Glomerular visceral epithelial cell (primary cell): ENCODE measurements around the gene XPO5.
A peak's percentile ranks its signal among the peaks of the same experiment; 100 is the strongest.

Experiments
- DNase-seq: peaks from one replicate; pipeline ENCODE4 v3.0.0-alpha.2; 2016; ENCODE audit errors: extremely low spot score

XPO5 gene

DNA sequence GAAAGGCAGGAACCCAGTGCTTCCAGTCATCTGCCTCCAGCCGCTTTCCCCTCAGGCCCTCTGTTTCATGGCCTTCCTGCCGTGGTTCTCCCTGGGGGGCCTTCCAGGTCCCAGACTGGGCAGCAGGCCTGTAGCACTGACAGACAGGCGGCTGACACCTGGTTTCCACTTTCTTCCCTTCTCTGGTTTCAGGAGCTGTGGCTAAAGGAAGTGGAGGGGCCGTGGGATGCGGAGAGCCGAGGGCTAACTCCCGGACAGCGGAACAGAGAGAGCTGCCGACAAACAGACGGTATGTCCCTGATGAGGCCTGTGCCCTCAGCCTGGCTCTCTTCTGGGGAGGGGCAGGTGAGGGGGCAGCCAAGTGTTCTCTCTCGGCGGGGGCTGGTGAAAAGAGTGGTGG, 78.1 kb downstream of the XPO5 start:
- DNase-seq, result no peak

DNA sequence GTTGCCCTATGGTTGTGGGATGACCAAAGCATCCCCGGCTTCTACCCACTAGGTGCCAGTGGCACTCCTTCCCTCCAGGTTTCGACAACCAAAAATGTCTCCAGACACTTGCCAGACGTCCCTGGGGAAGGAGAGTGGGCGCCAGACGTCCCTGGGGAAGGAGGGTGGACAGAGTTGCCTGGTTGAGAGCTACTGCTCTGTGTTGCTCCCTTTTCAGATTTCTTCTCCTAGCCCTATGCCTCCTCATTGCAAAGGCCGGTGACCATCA, 78.8 kb downstream of the XPO5 start:
- DNase-seq, result no peak

DNA sequence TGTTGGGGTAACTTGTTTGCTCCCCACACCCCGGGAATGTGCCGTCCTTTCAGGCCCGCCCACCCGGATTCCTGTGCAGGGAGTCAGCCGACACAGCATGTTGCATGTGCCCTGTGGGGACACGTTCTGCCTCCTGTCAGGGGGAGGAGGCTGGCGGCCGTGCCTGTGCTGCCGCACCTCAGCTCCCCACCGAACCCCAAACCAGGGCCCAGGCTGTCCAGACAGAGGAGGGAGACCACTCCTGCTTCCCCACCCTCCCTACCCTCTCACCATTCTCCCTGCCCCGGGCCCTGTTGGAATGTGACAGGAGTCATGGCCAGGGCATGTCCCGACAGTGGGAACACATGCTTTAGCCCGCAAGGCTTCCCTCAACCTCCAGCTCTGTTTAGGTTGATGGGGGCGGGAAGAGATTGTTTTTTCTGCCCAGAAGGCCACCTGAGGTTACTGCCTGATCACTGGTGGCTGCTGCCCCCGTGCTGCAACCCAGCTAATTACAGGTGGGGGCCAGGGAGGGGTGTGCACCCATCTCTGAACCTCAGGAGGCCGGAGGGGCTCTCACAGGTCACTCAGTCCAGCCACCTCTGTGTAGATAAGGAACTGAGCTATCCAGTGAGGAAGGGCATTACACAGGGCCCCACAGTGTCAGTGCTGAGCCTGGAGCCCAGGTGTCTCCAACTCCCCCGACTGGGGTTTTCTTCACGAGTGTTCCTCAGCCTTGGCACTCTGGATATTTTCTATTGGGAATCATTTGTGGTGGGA, 79.3 kb downstream of the XPO5 start:
- DNase-seq, result peak; percentile 65

DNA sequence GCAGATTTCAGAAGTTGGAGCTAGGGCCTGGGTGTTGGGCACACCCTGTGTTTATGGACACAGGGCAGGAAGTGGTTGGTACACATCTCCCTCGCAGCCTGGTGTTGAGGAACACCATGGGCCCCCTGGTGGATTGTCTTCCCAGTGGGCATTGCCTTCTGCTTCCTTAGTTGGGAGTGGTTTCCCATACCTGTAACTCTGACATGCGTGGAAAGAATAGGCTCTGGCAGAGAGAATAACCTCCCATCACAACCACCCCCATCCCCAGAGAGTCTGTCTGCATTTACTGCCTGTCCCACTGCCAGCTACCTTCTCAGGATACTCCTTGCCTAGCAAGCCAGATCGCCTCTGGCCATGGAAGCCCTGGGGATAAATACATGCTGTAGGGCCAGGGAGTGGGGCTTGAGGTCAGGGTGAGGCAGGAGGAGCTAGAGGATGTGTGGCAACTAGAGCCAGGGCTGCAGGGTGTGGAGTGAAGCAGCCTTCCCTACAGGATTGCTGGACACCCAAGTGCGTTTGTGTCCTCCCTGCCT, 80.4 kb downstream of the XPO5 start:
- DNase-seq, result no peak

DNA sequence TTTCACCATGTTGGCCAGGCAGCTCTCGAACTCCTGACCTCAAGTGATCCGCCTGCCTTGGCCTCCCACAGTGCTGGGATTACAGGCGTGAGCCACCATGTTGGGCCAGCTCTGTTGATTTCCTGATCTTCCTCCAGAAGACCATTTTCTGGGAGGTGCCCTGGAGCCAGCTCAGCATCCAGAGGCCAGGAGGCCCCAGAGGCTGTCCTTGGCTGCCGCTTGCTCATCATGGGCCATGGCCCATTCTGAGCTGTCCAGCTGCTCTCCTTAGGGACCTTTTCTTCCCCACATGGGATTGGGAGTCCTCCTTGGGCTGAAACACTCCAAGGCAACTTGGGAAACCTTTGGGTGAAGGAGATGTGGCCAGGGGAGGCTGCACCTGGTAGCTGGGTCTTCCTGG, 81.1 kb downstream of the XPO5 start:
- no peak for DNase-seq

DNA sequence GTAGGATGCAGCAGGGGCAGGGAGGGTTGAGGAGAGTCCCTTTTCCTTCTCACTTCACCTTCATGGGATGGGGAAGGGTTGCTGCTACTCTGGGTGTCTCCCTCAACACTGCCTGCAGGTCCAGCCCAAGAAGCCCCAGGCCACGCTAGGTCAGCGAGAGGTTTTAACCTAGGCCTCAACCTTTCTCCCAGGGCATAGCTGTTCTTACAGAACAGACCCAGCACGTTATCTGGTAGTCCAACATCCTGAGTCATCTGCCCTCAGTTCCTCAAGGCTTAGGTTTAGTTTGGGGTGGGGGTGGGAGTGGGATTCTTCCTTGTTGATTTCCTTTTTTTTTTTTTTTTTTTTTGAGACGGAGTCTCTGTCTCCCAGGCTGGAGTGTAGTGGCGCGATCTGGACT, 81.5 kb downstream of the XPO5 start:
- no peak for DNase-seq

DNA sequence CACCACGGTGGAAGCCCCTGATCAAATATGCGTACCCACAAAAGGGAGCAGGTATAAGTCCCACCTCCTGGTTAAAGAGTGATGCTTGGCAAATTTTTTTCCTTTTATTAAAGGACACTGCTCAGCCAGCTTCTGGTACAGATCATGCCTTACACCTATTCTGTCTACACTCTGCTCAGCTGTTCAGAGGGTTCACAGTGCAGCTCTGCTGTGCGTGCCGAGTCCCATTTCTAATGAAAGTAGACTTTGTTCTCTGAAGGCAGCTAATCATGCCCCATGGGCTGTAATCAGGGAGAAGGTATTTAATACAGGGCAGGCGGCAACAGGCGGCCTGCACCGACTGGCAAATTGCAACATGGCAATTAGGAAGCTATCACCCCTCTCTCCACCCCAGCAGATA, 82.0 kb downstream of the XPO5 start:
- DNase-seq, result no peak

DNA sequence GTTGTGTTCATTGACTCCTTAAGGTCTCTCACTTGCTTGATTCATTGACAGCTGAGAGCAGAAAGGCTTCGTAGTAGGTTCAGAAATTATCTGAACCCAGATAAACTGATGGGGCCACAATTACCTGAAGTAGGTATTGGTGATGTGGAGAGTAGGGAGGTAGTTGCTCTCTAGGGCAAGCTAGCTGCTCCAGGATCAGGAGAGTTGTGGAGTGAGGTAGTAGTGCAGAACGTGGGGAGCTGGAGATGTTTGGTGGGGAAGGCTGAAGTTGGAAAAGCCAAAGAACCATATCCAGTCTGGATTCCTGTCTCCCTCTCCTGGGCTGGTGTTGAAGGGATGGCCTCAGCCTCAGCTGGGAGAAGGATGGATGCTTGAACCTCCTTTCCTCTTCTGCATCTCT, 82.6 kb downstream of the XPO5 start:
- no peak for DNase-seq

DNA sequence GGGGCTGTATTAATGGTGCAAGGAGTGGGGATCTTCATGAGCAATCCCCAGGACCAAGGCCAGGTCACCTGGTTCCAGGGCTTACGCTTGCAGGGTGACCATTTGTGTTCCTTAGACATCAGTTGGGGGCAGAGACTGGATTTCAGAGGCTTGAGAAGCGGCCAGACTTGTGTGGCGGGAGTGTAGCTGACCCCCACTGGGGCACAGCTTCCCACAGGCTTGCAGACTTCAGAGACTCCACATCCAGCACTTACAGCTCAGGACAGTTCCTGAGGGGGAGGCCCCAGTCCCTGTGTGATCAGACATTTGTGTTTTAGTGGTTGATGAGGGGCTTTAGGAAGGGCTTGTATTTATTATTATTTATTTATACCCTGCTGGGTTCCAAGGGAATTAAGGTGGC, 83.2 kb downstream of the XPO5 start:
- no peak for DNase-seq

DNA sequence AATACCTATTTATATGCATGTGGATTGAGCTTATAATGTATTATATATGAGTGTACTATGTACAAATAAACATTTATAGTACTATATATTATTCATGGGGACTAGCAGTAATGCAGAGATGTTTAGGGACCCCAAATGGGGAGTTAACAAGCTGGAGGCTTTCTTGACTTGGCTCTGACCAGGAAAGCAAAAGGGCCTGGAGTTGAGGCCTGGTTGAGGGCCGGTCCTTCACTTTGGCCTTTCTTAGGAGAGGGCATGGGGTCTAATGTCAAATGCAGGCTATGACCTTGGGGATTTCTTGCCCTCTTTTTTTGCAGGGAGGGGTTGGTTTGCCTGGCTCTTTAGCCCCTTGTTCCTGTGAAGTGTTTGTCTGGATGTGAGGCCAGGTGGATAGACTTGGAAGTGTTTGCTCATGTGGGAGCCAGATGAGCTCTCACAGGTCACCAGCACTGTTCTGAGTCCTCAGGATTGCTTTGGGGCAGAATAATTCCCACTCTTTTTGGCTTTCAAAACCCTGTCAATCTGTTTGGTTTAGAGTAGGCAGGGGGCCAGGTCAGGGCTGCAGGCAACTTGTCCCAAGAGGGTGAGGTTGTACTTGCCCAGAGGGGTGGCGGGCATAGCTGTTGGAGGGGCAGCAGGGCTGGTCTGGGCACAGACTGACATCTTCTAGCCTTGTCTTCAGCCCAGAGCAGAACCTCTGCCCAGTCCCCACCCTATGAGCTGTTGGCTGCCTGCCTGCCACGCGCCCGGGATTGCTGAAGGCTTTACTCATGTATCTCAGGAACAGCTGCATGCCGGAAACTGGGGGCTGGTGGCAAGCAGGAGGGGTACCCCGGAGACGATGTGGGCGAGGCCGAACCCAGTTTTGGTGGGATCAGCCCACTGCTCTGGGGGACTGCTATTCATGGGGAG, 83.8 kb downstream of the XPO5 start:
- DNase-seq, result peak; percentile 63

DNA sequence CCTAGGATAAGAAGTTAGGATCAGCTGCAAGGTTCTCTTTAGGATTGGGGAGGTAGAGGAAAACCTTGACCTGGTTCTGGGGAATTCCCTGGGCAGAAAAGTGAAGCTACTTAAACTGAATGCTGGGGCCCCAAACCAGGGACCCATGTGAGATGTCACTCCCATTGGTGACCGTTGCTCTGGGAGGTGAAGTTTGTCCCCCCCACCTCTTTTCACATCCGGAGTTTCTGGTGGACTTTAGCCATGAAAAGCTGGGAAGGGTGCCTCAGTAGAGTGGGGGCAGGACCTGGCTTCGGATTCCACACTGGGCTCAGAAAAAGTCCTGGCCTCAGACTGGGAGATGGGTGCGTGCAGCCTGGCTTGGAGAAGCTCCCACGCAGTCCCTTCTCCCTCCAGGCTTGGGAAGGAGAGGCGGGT, 85.3 kb downstream of the XPO5 start:
- DNase-seq, result no peak

DNA sequence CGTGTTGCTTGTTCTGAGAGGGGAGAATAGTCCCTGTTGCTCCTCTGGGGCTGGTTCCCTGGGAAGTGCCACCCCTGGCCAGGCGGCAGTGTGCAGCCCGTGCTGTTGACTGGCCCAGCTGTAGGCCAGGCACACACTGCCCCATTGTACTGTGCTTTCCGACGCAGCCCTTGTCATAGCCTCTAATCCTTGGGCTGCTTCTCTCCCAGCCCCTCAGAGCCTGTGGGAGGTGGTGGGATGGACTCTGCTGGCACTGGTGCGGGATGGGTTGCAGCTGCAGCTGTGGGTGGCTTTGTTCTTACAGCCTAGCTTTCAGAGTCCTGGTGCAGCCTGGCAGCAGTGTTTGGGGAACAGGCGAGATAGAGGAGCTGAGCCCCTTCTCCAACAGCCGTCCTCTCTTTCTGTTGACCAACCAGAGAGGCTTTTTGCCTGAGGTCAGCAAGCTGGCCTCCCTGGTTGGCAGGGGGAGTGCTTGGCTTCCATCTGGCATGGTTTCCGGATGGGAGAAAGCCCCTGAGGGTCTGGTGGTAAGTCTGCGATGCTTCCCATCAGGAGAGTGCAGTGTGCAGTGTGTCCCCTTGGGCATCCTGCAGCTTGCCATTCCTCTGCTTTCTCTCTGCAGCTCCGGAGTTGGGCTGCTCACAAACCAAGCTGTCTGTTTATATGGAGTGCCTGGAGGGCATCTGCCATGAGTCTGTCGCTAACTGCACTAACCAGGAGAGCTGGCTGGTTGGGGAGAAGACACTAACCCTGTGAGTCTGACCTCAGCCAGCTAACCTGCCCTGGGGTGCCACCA, 86.4 kb downstream of the XPO5 start:
- no peak for DNase-seq

DNA sequence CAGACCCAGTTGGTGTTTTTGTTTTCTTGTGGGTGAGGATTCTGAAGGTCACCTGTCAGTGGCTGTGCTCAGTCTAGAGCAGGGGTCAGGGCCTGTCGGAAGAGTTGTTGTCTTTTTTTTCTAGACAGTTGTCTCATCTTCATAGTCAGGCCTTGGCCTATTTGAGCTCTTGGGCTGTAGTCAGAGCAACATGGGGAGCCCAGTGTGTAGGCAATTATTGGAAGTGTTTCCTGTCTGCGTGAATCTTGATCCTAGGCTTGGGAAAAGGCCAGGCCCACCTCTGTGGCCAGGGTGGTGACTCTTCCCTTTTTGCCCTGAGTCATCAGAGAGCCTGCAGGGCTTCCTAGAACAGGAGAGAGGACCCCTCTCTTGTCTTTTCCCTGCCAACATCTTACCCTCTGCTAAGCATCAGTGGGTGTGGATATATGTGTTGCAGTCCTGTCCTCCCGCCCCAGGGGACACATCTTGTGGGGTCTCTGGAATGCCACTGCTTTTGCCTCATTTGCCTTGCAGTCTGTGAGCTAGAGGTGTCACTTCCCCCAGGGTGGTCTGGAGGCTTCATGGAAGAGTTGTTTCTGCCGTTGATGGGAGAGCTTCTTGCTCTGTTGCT, 87.1 kb downstream of the XPO5 start:
- DNase-seq, result no peak

DNA sequence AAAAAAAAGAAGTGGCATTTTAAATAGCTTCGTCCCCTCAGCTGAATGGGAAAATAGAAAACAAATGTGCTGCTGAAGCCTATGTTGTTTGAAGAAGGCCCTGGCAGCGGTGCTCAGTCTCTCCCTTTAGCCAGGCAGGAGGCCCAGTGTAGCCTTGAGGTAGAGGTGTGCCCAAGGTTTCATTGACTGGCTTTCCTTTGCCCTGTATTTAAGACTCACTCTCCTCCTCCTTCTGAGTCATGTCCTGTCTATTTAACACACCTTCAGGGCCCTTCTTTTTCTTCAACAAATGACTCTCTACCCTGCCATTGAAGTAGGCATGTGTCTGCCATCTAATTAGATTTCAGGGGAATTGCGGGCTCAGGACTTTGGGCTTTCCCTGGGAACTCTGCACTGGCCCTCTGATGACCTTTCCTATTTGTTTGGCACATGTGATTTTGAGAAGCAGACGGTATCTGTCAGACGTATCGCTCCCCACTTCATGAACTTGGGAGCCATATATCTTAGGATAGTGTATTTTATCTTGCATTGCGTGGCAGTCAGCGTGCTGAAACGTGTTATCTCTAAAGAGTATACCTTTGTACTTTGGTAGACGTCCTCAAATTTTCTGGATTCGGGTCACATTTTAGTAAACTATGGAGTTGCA, 94.1 kb downstream of the XPO5 start:
- no peak for DNase-seq

DNA sequence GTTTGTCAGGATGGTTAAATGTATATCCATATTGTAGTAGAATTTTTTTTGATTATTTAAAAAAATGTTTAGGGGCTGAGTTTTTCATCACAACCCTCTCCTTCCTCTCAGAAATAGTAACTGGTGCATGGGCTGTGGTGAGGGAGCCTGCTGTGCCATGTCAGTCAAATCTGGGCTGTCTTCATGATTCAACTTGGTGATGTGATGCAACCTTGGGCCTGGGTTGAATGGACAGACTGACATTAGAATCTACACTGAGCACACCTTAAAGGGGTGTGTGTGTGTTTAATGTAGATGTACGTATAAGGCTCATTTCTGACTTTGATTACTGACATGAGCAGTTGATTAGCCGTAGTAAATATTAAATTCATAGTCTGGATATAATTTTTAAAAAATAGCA, 94.8 kb downstream of the XPO5 start:
- no peak for DNase-seq

DNA sequence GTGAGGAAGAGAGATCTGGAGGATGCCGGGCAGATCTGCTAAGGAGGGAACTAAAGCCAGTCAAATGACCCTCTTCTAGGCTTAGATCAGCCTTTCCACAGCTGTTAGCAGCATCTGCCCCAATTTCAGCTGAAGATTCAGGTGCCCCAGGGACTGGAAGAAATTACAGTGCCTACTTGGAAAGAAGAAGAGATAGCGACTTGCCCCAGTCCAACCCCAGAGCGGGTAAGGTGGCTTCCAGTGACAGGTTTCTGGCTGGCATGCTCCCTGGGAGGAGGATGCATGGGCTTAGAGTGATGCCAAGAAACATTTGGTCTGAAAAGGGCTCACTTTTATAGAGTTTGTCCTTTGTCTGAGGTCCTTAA, 97.8 kb downstream of the XPO5 start:
- no peak for DNase-seq

DNA sequence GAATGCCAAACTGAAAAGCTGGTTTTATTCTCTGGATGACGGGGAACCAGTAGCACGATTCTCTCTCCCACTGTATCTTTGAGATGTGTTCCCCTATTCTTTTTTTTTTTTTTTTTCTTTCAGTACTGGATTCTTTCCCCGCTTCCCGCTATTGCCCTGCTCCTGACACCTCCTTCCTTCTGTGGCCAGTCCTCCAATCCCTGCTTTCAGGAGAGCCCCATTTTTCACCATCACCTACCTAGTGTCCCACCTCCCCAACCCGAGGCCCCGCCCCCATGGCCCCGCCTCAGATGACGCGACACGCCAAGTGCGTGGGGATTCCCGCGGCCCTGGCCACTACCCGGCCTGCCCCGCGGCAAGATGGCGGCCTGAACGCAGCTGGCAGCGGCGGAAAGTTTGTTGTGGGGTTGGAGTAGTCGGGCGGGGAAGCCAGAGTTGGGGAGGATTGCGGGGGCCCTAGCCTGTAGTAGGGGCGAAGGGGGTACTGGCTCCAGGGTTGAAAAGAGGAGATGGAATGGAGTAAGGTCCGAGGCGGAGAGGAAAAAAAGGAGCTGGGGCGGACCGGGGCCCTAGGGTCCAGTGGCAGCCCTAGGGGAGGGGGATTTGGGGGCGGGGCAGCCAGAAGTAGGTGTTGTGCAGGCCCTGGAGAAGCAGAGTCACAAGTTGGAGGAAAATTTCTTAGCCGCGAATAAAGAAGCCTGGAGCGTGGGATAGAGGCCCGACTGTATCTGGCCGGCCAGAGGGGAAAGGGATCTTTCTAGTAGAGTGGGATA, 98.4 kb downstream of the XPO5 start, which contains the start of gene TJAP1:
Gene TJAP1, plus strand, starts transcription at position 336 of the 773 bp plus-strand sequence. CDS start 21,432 bp downstream, outside the sequence.
- peak; percentile 92 for DNase-seq

DNA sequence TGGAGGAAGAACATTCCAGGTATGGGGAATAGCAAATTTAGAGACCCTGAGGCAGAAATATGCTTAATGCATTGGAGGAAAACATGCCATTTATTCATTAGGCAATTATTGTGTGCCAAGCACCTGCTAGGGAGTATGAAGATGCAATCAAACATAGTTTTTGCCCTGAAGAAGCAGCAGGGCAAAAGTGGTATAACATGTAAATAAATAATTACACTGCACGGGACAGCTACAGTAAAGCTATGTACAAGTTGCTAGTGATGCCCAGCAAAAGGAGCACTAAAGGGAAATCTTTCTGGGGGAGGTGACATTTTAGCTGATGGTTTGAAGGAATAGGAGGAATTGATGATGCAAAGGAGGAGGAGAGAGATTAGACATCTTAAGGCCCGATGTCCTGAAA, 99.1 kb downstream of the XPO5 start:
- no peak for DNase-seq

DNA sequence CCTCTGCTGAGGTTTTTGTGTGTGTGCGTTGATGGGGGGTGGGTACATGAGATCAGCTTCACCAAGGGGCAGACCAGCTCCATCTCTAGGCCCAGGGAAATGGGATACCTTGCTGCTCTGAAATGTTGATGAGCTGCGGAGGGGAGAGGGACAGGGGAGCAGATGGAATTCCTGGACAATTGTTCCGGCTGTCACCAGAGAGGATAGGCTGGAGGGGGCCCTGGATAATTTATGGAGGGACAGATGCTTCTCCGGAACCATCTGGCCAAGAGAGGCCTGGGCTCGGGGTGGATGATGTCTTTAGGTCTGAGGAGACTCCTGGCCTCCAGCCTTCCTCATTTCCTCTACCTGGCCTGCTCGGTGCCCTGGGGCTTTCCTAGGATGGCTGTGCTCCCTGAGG, 100.3 kb downstream of the XPO5 start:
- DNase-seq, result no peak

DNA sequence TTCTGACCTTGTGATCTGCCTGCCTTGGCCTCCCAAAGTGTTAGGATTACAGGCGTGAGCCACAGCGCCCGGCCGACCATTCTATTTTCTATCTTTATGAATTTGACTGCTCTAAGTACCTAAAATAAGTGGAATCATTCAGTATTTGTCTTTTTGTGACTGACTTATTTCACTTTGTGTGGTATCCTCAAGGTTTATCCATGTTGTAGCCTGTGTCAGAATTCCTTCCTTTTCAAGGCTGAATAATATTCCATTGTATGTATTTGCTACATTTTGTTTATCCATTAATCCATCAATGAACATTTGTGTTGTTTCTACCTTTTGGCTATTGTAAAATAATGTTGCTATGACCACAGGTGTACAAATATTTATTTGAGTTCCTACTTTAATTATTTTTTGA, 103.3 kb downstream of the XPO5 start:
- DNase-seq, result no peak
